ACC112 (cell line): ENCODE results near the gene MS4A15.
A peak's percentile ranks its signal among the peaks of the same experiment; 100 is the strongest.

Experiments used
- H2AFZ ChIP-seq: fragments of 200-600 bp; sonication (generic); one replicate; pipeline ENCODE4 v1.6.0; 2017; ENCODE audit warnings: antibody characterized with exemption, low read length; ENCODE audit not compliant: unreplicated experiment
- H3K27ac ChIP-seq: fragments of 200-600 bp; sonication (generic); 2 replicates; pipeline ENCODE4 v1.5.1; 2014; ENCODE audit warnings: low read depth, mild to moderate bottlenecking, antibody characterized with exemption, low read length, moderate library complexity
- H3K27me3 ChIP-seq: fragments of 200-600 bp; sonication (generic); 2 replicates; pipeline ENCODE4 v1.6.1; 2014; ENCODE audit warnings: mild to moderate bottlenecking, antibody characterized with exemption, low read length, moderate library complexity, mixed read lengths; ENCODE audit not compliant: insufficient read depth
- H3K36me3 ChIP-seq: fragments of 200-600 bp; sonication (generic); 2 replicates; pipeline ENCODE4 v1.6.1; 2016; ENCODE audit warnings: mild to moderate bottlenecking, antibody characterized with exemption, low read length, moderate library complexity, mixed read lengths; ENCODE audit not compliant: insufficient read depth
- H3K4me1 ChIP-seq: fragments of 200-600 bp; sonication (generic); one replicate; pipeline ENCODE4 v1.6.1; 2016; ENCODE audit warnings: low read length, mixed read lengths; ENCODE audit not compliant: insufficient read depth, unreplicated experiment, control insufficient read depth
- H3K4me3 ChIP-seq: fragments of 200-600 bp; sonication (generic); 2 replicates; pipeline ENCODE4 v1.5.1; 2014; ENCODE audit warnings: mild to moderate bottlenecking, low read depth, low read length
- H3K79me2 ChIP-seq: fragments of 200-600 bp; sonication (generic); one replicate; pipeline ENCODE4 v1.6.0; 2016; ENCODE audit warnings: low read length; ENCODE audit not compliant: control insufficient read depth, unreplicated experiment, insufficient read depth

The MS4A15 gene

DNA sequence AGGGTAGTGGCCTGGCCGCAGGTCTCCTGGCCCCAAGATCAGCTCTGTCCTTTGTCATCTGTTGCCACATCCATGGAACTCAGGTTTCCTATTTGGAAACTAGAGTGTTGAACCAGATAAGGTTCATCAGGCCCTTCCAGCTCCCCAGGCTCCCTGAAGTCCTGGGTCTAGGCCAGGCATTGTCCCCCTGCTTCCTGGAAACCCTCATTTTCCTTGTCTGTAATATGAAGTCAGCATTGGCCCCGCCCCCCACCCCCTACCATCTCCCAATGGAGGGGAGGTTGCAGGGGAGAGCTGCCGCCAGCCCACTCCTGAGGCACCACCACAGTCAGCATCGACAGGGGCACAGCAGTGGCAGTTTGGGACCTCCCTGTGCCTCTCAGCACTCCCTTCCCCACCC lies 19.5 kb downstream of the MS4A15 start:
- Histone ChIP-seq H2AFZ (no peak overlapping the region), H3K27me3 (peaks cover 4% of the 10 kb centered on the region; the same call in 1 of the 2 replicates), H3K4me1 (peaks cover 17% of the 10 kb centered on the region), H3K4me3 (no peak overlapping the region), H3K36me3 (no peaks in the 10 kb centered on the region), H3K79me2 (no peaks in the 10 kb centered on the region), H3K27ac (no peak overlapping the region; the same call in 1 of the 2 replicates)

DNA sequence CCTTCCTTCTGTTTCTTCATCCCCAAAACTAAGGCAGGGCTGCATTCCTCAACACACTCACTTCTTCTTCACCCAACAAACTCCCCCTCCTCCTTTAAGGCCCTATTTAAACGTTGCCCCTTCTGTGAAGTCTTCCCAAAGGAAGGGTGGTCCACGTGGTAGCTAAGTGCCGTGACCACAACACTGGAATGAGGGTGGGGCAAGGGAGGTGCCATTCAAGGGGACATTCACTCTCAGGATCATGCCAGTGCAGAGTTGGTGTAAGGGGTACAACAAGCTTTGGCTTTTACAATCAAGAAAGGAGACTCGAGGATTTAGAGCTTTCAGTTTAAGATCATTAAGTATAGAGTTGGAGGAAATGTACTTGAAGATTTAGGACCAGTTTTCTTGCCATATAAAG lies 20.4 kb downstream of the MS4A15 start:
- Histone ChIP-seq H3K4me1 (peaks cover 17% of the 10 kb centered on the region), H3K79me2 (no peaks in the 10 kb centered on the region), H3K4me3 (no peak overlapping the region), H2AFZ (peak overlapping the region; percentile 18), H3K27ac (peak overlapping the region; percentile 64), H3K27me3 (peaks cover 12% of the 10 kb centered on the region; the same call in 1 of the 2 replicates), H3K36me3 (no peaks in the 10 kb centered on the region)

DNA sequence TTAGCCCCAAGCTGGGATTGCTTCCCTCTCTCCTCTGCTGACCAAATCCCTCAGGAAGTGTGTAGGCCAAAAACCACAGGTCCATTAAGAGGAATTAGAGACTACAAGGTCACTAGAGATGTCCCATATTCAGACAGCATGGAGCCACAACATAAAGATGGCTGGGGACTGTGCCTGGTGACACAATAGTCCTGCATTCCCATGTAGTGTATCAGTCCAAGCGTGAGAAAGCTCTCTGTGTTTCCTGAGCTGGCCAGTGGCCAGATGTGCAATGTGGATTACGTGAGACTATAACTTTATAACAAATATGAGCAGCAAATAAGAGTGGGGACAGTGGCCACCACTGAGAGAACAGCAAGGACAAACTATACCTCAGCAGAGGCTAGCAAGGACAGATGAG lies 20.9 kb downstream of the MS4A15 start:
- no peak overlapping the region for H3K4me3 ChIP-seq
- peak overlapping the region; percentile 64 for H3K27ac ChIP-seq
- no peaks in the 10 kb centered on the region for H3K79me2 ChIP-seq
- H3K4me1 ChIP-seq, result peaks cover 17% of the 10 kb centered on the region
- H2AFZ ChIP-seq, result peak overlapping the region; percentile 29
- H3K36me3 ChIP-seq, result no peaks in the 10 kb centered on the region
- H3K27me3 ChIP-seq, result peaks cover 12% of the 10 kb centered on the region; the same call in 1 of the 2 replicates

DNA sequence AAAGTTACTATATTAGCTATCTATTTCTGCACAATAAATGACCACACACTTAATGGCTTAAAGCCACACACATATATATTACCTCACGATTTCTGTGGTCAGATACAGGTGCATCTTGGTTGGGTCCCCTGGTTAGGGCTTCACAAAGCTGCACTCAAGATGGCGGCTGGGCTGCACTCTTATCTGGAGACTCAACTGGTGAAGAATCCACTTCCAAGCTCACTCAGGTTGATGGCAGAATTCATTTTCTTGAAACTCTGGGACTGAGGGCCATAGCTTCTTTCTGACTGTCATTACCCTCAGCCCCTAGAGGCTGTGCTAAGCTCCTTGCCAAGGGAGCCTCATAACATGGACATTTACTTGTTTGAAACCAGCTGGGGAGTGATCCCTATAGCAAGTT lies 23.4 kb downstream of the MS4A15 start:
- Histone ChIP-seq H3K4me1 (peaks cover 17% of the 10 kb centered on the region), H3K27ac (no peak overlapping the region), H3K79me2 (no peaks in the 10 kb centered on the region), H2AFZ (no peak overlapping the region), H3K27me3 (peaks cover 12% of the 10 kb centered on the region; the same call in 1 of the 2 replicates), H3K36me3 (no peaks in the 10 kb centered on the region), H3K4me3 (no peak overlapping the region)

DNA sequence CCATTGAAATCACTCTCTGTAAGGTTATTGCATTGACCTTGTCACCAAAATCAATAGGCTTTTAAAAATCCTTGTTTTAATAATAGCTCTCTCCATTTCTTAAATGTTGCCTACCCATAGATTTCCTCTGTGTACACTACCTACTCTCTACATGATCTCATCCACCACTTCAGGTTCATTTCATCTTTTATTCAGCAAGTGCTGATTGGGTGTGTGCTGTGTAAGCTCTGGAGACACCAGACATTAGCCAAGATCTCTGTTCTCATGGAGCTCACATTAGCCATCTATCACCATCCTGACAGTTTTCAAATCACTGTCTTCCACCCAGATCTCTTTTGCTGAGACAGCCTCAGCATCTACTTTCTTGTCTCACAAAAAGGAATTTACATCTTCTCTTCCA lies 24.1 kb downstream of the MS4A15 start:
- no peaks in the 10 kb centered on the region for H3K36me3 ChIP-seq
- H3K4me1 ChIP-seq, result peaks cover 16% of the 10 kb centered on the region
- H3K79me2 ChIP-seq, result no peaks in the 10 kb centered on the region
- H2AFZ ChIP-seq, result no peak overlapping the region
- no peak overlapping the region for H3K27ac ChIP-seq
- H3K4me3 ChIP-seq, result no peak overlapping the region
- H3K27me3 ChIP-seq, result peaks cover 12% of the 10 kb centered on the region; the same call in 1 of the 2 replicates

DNA sequence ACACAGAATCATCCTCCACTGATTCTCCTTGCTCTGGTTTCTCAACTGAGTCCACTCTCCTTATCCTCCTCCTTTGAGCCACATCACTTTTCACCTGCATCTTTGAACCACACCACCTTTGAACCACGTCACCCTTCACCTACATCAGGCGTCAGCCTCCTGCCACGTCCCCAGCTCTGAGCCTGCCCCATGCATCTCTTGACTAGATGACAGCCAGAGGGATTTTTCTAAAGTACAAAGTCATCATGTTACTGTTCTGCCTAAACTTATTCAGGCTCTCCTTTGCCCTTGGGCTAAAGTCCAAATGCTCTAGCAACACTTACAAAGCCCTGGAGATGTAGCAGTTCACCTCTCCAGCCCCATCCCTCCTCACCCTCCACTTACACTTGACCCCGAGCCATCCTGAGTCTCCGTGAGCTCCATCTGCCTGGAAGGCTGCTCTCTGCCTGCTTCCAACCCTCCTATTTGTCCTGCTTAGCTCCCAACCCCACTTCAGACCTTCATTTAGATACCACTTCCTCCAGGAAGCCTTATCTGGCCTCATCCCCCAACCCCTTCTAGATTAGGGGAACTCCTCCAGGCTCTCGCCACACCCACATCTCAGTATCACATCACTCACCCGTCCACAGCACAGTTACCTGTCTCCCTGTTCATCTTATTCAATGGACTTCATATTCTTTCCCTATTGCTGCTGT lies 24.8 kb downstream of the MS4A15 start:
- Histone ChIP-seq H3K4me1 (peaks cover 22% of the 10 kb centered on the region), H3K27me3 (peaks cover 12% of the 10 kb centered on the region; the same call in 1 of the 2 replicates), H2AFZ (no peak overlapping the region), H3K79me2 (no peaks in the 10 kb centered on the region), H3K27ac (no peak overlapping the region), H3K36me3 (no peaks in the 10 kb centered on the region), H3K4me3 (no peak overlapping the region)

DNA sequence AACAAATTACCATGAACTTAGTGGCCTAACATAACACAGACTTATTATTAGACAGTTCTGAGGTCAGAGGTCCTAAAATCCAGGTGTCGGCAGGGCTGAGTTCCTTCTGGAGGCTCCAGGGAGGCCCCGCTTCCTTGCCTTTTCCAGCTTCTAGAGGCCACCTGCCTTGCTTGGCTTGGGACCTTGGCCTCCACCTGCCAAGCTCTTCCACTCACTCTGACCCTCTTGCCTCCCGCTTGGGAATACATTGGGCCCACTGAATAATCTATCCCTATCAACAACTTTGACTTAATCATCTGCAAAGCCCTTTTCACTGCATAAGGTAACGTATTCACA lies 25.3 kb downstream of the MS4A15 start:
- Histone ChIP-seq H3K36me3 (no peaks in the 10 kb centered on the region), H3K4me1 (peaks cover 24% of the 10 kb centered on the region), H3K27me3 (peaks cover 12% of the 10 kb centered on the region; the same call in 1 of the 2 replicates), H2AFZ (no peak overlapping the region), H3K4me3 (no peak overlapping the region), H3K27ac (no peak overlapping the region), H3K79me2 (no peaks in the 10 kb centered on the region)

DNA sequence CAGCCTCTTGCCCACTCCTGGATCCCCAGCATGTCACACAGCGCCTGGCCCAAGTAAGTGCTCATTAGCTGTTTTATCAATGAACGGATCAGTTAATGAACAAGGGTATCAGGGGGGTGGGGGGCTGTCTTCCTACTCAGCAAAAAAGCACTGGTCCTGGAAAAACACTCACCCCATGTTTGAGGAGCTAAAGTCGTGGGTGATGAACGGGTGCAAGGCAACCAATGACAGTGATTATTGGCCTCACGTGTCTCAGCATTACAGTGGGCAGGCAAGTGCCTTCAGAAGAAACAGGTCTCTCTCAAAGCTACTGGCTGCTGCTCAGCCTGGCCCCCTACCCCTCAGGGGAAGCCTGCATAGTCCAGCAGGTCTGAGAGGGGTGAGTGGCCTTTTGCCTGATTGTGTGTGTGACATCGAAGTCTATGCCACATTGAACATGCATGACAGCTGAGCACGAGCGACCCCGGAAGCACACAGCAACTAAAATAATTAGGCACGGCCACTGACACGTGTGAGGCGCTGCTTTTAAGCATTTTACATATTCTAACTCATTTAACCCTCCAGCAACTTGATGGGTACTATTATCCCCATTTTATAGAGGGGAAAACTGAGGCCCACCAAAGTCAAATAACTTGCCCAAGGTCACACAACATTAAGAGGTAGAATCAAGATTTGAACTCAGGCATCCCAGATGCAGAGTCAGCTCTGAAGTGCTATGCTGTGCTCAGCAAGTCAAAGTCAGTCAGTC lies 25.9 kb downstream of the MS4A15 start:
- peaks cover 24% of the 10 kb centered on the region for H3K4me1 ChIP-seq
- no peak overlapping the region for H2AFZ ChIP-seq
- H3K36me3 ChIP-seq, result no peaks in the 10 kb centered on the region
- no peak overlapping the region for H3K27ac ChIP-seq
- no peak overlapping the region for H3K4me3 ChIP-seq
- H3K27me3 ChIP-seq, result peaks cover 12% of the 10 kb centered on the region; the same call in 1 of the 2 replicates
- no peaks in the 10 kb centered on the region for H3K79me2 ChIP-seq

DNA sequence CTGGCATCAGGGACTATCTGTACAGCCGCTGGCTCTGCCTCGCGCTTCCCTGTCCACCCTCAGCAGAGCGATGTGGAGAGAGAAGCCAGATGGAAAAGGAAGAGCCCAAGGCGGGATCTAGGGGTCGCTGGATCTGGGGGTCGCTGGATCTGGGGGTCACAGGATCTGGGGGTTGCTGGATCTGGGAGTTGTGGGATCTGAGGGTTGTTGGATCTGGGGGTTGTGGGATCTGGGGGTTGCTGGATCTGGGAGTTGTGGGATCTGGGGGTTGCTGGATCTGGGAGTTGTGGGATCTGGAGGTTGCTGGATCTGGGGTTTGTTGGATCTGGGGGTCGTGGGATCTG lies 26.4 kb downstream of the MS4A15 start:
- no peaks in the 10 kb centered on the region for H3K79me2 ChIP-seq
- H3K36me3 ChIP-seq, result no peaks in the 10 kb centered on the region
- no peak overlapping the region for H2AFZ ChIP-seq
- H3K27ac ChIP-seq, result no peak overlapping the region
- H3K27me3 ChIP-seq, result peaks cover 12% of the 10 kb centered on the region; the same call in 1 of the 2 replicates
- H3K4me1 ChIP-seq, result peaks cover 21% of the 10 kb centered on the region
- H3K4me3 ChIP-seq, result no peak overlapping the region

DNA sequence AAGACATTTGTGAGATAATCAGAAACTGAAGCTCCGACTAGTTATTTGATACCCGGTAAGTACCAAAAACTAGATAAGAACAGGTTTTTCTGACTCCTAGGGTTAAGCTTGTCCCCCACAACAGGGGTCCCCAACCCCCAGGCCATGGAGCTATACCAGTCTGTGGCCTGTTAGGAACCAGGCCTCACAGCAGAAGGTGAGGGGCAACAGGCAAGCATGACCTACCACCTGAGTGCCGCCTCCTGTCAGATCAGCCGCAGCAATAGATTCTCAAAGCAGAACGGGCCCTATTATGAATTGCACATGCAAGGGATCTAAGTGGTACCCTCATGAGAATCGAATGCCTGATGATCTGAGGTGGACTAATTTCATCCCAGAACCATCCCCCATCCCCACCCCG lies 27.2 kb downstream of the MS4A15 start:
- Histone ChIP-seq H3K27ac (no peak overlapping the region), H3K36me3 (no peaks in the 10 kb centered on the region), H2AFZ (no peak overlapping the region), H3K4me3 (no peak overlapping the region), H3K4me1 (peaks cover 21% of the 10 kb centered on the region), H3K27me3 (peaks cover 12% of the 10 kb centered on the region; the same call in 1 of the 2 replicates), H3K79me2 (no peaks in the 10 kb centered on the region)

DNA sequence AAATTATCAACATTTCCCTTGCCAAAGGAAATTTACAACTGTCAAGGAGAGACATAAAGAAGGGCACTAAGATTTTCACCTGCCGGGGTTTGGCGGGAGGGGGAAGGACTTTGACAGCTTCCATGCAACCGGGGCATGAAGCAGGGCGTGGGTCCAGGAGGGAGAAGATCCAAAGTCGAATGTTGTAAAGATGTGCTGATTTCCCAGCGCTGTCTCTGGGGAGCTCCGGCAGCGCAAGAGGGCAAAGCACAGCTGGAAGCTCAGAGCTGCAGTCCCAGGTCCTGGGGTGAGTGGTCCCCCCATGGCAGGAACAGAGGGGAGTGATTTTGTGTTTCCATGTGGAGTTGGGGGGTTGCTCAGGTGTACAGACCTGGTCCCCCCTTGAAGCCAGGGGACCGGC lies 28.5 kb downstream of the MS4A15 start, which contains the start of gene MS4A10:
Gene MS4A10 (plus strand): TSS at position 198 of the 400 bp plus-strand sequence. CDS start 5,003 bp downstream, outside the sequence.
- Histone ChIP-seq H3K27ac (no peak within 1 kb of the TSS), H3K4me1 (peaks cover 21% of the 10 kb centered on the region), H3K36me3 (no peaks in the 10 kb centered on the region), H3K4me3 (no peak within 1 kb of the TSS), H3K27me3 (peaks cover 12% of the 10 kb centered on the region; the same call in 1 of the 2 replicates), H3K79me2 (no peaks in the 10 kb centered on the region), H2AFZ (no peak within 1 kb of the TSS)
